Measurements from ENCODE around the gene PHF1. TPM values are rescaled to one million over a fixed set of nuclear protein-coding genes. Genes with fewer than 3 reads are reported as not detected.

The PHF1 gene
- total RNA-seq, 1 donor from 2014 or later: 73.2 TPM

GRCh38 chr6:33428224-33428965, 17.6 kb downstream of the PHF1 start:
- H3K36me3 ChIP-seq: no peaks in the 10 kb centered on the region
- H3K4me3 ChIP-seq: peak overlapping the region; percentile 63 to 73
- intact Hi-C loops (cut with DNase I): no loop called here
- H3K27me3 ChIP-seq: no peaks in the 10 kb centered on the region
- H3K9me3 ChIP-seq: no peaks in the 10 kb centered on the region
- TF ChIP-seq, protein P1, sequence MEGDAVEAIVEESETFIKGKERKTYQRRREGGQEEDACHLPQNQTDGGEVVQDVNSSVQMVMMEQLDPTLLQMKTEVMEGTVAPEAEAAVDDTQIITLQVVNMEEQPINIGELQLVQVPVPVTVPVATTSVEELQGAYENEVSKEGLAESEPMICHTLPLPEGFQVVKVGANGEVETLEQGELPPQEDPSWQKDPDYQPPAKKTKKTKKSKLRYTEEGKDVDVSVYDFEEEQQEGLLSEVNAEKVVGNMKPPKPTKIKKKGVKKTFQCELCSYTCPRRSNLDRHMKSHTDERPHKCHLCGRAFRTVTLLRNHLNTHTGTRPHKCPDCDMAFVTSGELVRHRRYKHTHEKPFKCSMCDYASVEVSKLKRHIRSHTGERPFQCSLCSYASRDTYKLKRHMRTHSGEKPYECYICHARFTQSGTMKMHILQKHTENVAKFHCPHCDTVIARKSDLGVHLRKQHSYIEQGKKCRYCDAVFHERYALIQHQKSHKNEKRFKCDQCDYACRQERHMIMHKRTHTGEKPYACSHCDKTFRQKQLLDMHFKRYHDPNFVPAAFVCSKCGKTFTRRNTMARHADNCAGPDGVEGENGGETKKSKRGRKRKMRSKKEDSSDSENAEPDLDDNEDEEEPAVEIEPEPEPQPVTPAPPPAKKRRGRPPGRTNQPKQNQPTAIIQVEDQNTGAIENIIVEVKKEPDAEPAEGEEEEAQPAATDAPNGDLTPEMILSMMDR (IDR thresholded peaks at IDR 0.05): peak in 1 of 3 experiments; percentile 31
- no peak for TF ChIP-seq POLR2AphosphoS5 (IDR thresholded peaks at IDR 0.05; ENCODE audit: insufficient read depth in 1 of 2, low read depth in 1 of 2)
- TF ChIP-seq POLR2A (IDR thresholded peaks at IDR 0.05): no peak
- H3K4me1 ChIP-seq: peaks cover 75% of the 10 kb centered on the region
- DNase-seq (ENCODE audit: extremely low spot score in 2 of 2): no peak
- H3K27ac ChIP-seq: peak overlapping the region; percentile 96

GRCh38 chr6:33428966-33429749, 18.3 kb downstream of the PHF1 start:
- Histone ChIP-seq H3K36me3 (no peaks in the 10 kb centered on the region), H3K9me3 (no peaks in the 10 kb centered on the region), H3K27me3 (no peaks in the 10 kb centered on the region), H3K4me1 (peaks cover 75% of the 10 kb centered on the region), H3K4me3 (peak overlapping the region; percentile 63 to 73), H3K27ac (peak overlapping the region; percentile 96)
- TF ChIP-seq, protein P1 (IDR thresholded peaks at IDR 0.05): no peak
- TF ChIP-seq POLR2AphosphoS5 (IDR thresholded peaks at IDR 0.05; ENCODE audit: insufficient read depth in 1 of 2, low read depth in 1 of 2) (no peak), POLR2A (IDR thresholded peaks at IDR 0.05) (no peak)
- intact Hi-C loops (cut with DNase I): no loop called here
- no peak for DNase-seq (ENCODE audit: extremely low spot score in 2 of 2)

- Histone ChIP-seq H3K9me3 (no peaks in the 10 kb centered on the region), H3K4me3 (no peak overlapping the region), H3K4me1 (peaks cover 70% of the 10 kb centered on the region), H3K27me3 (no peaks in the 10 kb centered on the region), H3K36me3 (no peaks in the 10 kb centered on the region), H3K27ac (peak overlapping the region; percentile 96)
- TF ChIP-seq POLR2AphosphoS5 (IDR thresholded peaks at IDR 0.05; ENCODE audit: insufficient read depth in 1 of 2, low read depth in 1 of 2): peak in 1 of 2 donors; percentile 20
- TF ChIP-seq POLR2A (IDR thresholded peaks at IDR 0.05): no peak
- DNase-seq (ENCODE audit: extremely low spot score in 2 of 2): no peak
- intact Hi-C loops (cut with DNase I): no loop called here
Observed at GRCh38 chr6:33429750-33430052, 18.9 kb downstream of the PHF1 start.

DNA sequence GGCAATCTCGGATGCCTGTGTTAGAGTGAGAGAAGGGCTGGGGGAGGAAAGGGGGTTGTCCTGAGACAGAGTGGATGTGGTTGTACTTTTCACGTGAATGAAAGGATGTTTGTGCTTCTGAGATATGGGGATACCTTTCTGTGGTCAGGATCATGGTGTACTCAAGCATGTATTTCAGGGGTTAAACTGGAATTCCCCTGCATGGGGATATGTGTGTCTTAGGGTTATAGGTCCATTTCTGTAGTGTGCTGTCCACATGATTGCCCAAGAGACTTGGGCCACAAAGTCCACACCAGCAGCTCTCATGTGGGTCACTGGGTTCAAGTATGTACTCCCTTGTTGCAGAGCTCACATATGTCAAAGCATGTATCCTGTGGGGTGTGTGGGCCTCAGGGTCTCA, 19.5 kb downstream of the PHF1 start:
- DNase-seq (ENCODE audit: extremely low spot score in 2 of 2): no peak
- Histone ChIP-seq H3K36me3 (no peaks in the 10 kb centered on the region), H3K27me3 (no peaks in the 10 kb centered on the region), H3K27ac (peak overlapping the region; percentile 96), H3K9me3 (no peaks in the 10 kb centered on the region), H3K4me1 (peaks cover 64% of the 10 kb centered on the region), H3K4me3 (no peak overlapping the region)
- TF ChIP-seq POLR2A (IDR thresholded peaks at IDR 0.05): no peak
- no peak for TF ChIP-seq POLR2AphosphoS5 (IDR thresholded peaks at IDR 0.05; ENCODE audit: insufficient read depth in 1 of 2, low read depth in 1 of 2)
- intact Hi-C loops (cut with DNase I): no loop called here

GRCh38 chr6:33430991-33431879, 20.4 kb downstream of the PHF1 start:
- no peak for DNase-seq (ENCODE audit: extremely low spot score in 2 of 2)
- H3K4me3 ChIP-seq: peak overlapping the region; percentile 0 to 3
- H3K9me3 ChIP-seq: no peaks in the 10 kb centered on the region
- H3K27ac ChIP-seq: peak overlapping the region; percentile 37
- intact Hi-C loops (cut with DNase I): no loop called here
- H3K4me1 ChIP-seq: peaks cover 64% of the 10 kb centered on the region
- TF ChIP-seq, protein P1 (IDR thresholded peaks at IDR 0.05): no peak
- no peak for TF ChIP-seq POLR2AphosphoS5 (IDR thresholded peaks at IDR 0.05; ENCODE audit: insufficient read depth in 1 of 2, low read depth in 1 of 2)
- TF ChIP-seq POLR2A (IDR thresholded peaks at IDR 0.05): no peak
- H3K27me3 ChIP-seq: no peaks in the 10 kb centered on the region
- peaks cover 0 to 8% of the 10 kb centered on the region in 2 donors for H3K36me3 ChIP-seq

Measured in vagina (tissue), 2 donors.